SJSA1 (cell line): Measurements from ENCODE around the gene LHB. TPM values are rescaled to one million over a fixed set of nuclear protein-coding genes. Genes with fewer than 3 reads are reported as not detected.
A peak's percentile ranks its signal among the peaks of the same experiment; 100 is the strongest.
"Not testable (repeated sequence)": the region's sequence is repeated elsewhere in the genome, so short reads cannot be mapped to it uniquely, and the experiment has no call there.

Source experiments
- DNase-seq, 2 experiments: peaks; one replicate each; pipeline ENCODE4 v3.0.0-alpha.2; 2015 to 2020; ENCODE audit warnings: low spot score in 2 of 2, low read depth in 1 of 2
- H3K27ac ChIP-seq: fragments of 250-450 bp; sonication (Bioruptor Pico); 2 replicates; pipeline ENCODE4 v1.5.1; 2020; ENCODE audit warnings: mild to moderate bottlenecking, moderate library complexity
- H3K27me3 ChIP-seq: fragments of 250-450 bp; sonication (Bioruptor Pico); replicated peaks from 2 replicates; pipeline ENCODE4 v1.5.1; 2020; ENCODE audit warnings: mild to moderate bottlenecking, moderate library complexity
- H3K36me3 ChIP-seq: fragments of 250-450 bp; sonication (Bioruptor Pico); 2 replicates; pipeline ENCODE4 v1.5.1; 2020; ENCODE audit warnings: mild to moderate bottlenecking
- H3K4me1 ChIP-seq: fragments of 250-450 bp; sonication (Bioruptor Pico); replicated peaks from 2 replicates; pipeline ENCODE4 v1.6.1; 2021; ENCODE audit warnings: mild to moderate bottlenecking
- H3K4me3 ChIP-seq: fragments of 250-450 bp; sonication (Bioruptor Pico); 2 replicates; pipeline ENCODE4 v1.5.1; 2020; ENCODE audit warnings: mild to moderate bottlenecking
- H3K9me3 ChIP-seq: fragments of 250-450 bp; sonication (Bioruptor Pico); replicated peaks from 2 replicates; pipeline ENCODE4 v1.5.1; 2020; ENCODE audit warnings: mild to moderate bottlenecking
- total RNA-seq: library from RNA; depleted of rRNA; stranded (reverse); fragments of >200 nt; shearing (Covaris generic); gene quantifications from 2 replicates; pipeline ENCODE4 v1.2.3, GENCODE V29; 2014

LHB gene
- total RNA-seq, 1 experiment from 2014 or later, result 0.34 TPM

DNA sequence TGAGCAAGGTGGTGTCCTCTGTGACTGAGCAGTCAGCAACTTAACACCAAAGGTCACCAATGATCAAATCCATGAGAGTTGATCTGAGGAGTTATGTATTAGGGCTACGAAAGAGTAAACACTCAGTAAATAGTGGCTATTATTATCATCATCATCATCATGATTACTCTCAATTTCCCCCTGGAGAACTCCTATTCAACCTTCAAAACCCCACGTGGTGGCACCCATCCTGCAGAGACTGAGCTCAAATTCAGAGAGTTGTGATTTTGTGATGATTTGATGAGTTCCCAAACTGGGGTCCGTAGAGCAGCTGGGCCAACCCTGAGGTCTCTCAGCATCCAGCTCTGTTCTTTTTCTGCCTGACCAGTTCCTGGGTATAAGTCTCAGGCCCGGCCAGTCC, 32.9 kb upstream of the LHB start:
- H3K9me3 ChIP-seq, H3K4me1 ChIP-seq, H3K27ac ChIP-seq, DNase-seq, H3K36me3 ChIP-seq, H3K4me3 ChIP-seq, H3K27me3 ChIP-seq: not testable (repeated sequence)

DNA sequence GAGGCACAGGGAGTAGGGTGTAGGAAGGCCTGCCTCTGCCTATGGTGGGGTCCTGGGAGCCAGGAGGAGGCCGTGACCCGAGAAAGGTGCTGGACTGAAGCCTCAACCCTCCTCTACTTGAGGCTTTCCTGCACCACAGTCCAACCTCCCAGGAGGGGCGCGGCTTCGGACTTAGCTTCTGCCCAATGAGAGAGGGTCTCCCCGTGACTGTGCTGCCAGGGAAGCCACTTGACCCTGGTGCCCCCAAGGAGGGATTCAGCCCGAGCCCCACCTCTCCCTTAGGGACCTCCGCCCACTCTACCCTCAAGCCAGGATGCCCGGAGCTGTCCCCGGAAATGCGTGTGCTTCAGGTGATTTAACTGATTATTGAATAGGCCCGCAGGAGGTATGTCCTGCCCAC, 32.1 kb upstream of the LHB start, which contains the start of gene CGB8:
Gene CGB8, minus strand, starts transcription at position 101 of the 400 bp plus-strand sequence. CDS start 372 bp downstream, outside the sequence.
- H3K4me1 ChIP-seq, H3K36me3 ChIP-seq, H3K9me3 ChIP-seq, H3K27me3 ChIP-seq, H3K27ac ChIP-seq, DNase-seq, H3K4me3 ChIP-seq: not testable (repeated sequence)

DNA sequence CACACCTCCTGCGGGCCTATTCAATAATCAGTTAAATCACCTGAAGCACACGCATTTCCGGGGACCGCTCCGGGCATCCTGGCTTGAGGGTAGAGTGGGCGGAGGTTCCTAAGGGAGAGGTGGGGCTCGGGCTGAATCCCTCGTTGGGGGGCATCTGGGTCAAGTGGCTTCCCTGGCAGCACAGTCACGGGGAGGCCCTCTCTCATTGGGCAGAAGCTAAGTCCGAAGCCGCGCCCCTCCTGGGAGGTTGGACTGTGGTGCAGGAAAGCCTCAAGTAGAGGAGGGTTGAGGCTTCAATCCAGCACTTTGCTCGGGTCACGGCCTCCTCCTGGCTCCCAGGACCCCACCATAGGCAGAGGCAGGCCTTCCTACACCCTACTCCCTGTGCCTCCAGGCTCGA, 26.7 kb upstream of the LHB start, which contains the start of gene CGB5:
Gene CGB5, plus strand, starts transcription at position 301 of the 400 bp plus-strand sequence. CDS start 362 bp downstream, outside the sequence.
- H3K4me1 ChIP-seq, result peaks cover 15% of the 10 kb centered on the region
- not testable (repeated sequence) for H3K9me3 ChIP-seq, DNase-seq, H3K36me3 ChIP-seq, H3K4me3 ChIP-seq, H3K27ac ChIP-seq, H3K27me3 ChIP-seq

DNA sequence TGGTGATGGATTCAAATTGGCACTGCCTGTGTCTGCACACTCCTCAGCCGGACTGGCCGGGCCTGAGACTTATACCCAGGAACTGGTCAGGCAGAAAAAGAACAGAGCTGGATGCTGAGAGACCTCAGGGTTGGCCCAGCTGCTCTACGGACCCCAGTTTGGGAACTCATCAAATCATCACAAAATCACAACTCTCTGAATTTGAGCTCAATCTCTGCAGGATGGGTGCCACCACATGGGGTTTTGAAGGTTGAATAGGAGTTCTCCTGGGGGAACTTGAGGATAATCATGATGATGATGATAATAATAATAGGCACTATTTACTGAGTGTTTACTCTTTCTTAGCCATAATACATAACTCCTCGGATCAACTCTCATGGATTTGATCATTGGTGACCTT, 25.8 kb upstream of the LHB start:
- not testable (repeated sequence) for H3K4me3 ChIP-seq, DNase-seq, H3K36me3 ChIP-seq, H3K27ac ChIP-seq, H3K9me3 ChIP-seq, H3K27me3 ChIP-seq
- H3K4me1 ChIP-seq, result peaks cover 20% of the 10 kb centered on the region

DNA sequence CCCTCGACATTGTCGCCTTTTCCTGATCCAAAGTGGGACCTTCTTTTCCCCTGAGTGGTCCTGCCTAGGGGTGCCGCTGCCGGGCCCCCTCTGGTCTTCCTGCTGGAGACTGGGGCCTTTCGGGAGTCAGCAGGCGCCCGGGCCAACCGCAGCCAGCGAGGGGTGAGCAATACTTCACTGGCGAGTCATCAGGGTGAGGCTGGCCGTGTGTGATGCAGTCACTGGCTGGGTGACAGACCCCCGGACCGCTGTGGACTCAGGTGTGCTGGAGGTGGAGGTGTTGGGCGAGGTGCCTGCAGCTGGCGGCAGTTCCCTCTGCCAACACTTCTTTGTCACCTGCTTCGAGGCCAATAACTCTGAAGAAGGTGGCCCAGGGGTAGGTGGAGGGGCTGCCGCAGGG, 25.3 kb upstream of the LHB start:
- H3K4me1 ChIP-seq, result peaks cover 20% of the 10 kb centered on the region
- peak overlapping the region; percentile 48; the same call in 1 of the 2 replicates for H3K27ac ChIP-seq
- H3K9me3 ChIP-seq, result no peaks in the 10 kb centered on the region
- no peaks in the 10 kb centered on the region for H3K27me3 ChIP-seq
- H3K4me3 ChIP-seq, result no peak overlapping the region
- H3K36me3 ChIP-seq, result no peaks in the 10 kb centered on the region
- peak; percentile 46 to 75 for DNase-seq

DNA sequence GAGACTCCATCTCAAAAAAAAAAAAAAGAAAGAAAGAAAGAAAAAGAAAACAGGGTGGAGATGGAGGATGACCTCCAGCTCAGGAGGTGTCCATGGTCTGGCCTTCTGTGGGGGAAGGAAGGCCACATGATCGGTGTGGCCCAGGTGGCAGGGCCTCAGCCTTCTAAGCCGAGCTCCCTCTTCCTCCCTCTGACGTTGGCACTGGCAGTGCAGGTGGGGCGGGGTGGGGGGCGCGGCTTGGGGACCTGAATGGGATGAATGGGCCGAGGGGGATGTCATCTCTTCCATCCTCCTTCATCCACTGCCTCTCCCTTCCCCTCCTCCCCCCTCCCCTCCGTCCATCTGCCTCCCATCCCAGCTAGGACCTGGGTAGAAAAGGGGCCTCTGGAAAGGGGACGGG, 22.8 kb upstream of the LHB start:
- H3K27ac ChIP-seq, H3K4me3 ChIP-seq, DNase-seq, H3K36me3 ChIP-seq, H3K27me3 ChIP-seq, H3K9me3 ChIP-seq: not testable (repeated sequence)
- peaks cover 20% of the 10 kb centered on the region for H3K4me1 ChIP-seq

DNA sequence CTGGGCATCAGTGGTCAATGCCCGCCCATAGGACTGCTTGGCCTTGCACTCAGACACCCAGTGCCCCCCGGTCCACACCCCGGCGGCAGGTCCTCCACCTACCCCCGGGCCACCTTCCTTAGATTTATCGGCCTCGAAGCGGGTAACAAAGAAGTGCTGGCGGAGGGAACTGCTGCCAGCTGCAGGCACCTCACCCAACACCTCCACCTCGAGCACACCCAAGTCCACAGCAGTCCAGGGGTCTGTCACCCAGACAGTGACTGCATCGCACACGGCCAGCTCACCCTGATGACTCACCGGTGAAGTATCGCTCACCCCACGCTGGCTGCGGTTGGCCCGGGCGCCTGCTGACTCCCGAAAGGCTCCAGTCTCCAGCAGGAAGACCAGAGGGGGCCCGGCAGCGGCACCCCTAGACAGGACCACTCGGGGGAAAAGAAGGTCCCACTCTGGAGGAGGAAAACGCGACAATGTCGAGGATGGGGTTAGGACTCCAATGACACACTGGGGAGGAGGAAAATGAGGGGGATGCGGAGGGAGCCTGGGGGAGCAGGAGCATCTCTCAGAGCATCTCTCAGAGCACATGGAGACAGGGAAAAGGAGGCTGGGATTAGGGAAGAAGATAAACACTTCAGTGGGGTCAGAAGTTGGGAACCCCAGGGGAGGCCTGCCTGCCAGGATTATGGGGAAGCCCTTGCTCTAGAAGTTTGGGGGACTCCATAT, 21.8 kb upstream of the LHB start:
- peak; percentile 64 to 92 for DNase-seq
- peak overlapping the region; percentile 65 for H3K27ac ChIP-seq
- H3K36me3 ChIP-seq, result not testable (repeated sequence)

DNA sequence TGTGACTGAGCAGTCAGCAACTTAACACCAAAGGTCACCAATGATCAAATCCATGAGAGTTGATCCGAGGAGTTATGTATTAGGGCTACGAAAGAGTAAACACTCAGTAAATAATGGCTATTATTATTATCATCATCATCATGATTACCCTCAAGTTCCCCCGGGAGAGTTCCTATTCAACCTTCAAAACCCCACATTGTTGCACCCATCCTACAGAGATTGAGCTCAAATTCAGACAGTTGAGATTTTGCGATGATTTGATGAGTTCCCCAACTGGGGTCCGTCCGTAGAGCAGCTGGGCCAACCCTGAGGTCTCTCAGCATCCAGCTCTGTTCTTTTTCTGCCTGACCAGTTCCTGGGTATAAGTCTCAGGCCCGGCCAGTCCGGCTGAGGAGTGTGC, 21.2 kb upstream of the LHB start:
- Histone ChIP-seq H3K27ac (peak overlapping the region; percentile 65; the same call in 1 of the 2 replicates), H3K4me1 (peaks cover 20% of the 10 kb centered on the region)
- H3K36me3 ChIP-seq, H3K4me3 ChIP-seq, H3K9me3 ChIP-seq, H3K27me3 ChIP-seq, DNase-seq: not testable (repeated sequence)

More for the DNA sequence above, 21.8 kb upstream of the LHB start:
- not testable (repeated sequence) for H3K4me3 ChIP-seq, H3K27me3 ChIP-seq, H3K9me3 ChIP-seq
- peaks cover 20% of the 10 kb centered on the region for H3K4me1 ChIP-seq

DNA sequence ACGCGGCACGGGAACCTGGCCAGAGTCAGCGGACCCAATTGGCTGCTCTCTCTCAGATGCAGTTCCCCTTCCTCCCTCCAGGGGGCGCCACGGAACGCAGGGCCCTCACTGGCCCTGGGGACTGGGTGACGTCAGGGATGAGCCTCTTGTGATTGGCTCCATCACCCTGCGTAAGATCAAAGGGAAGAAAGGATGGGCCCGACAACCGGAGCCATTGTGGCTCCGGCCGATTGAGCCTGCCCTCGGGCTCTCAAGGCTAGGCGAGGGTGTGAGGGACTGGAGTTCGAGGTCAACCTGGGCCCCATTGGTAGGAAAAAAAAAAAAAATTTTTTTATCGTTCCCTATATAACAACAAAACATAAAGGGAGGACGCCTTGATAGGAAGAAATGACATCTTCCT, 19.9 kb upstream of the LHB start, which contains the start of gene CGB1:
Gene CGB1, minus strand, starts transcription at position 81 of the 400 bp plus-strand sequence. CDS start 184 bp downstream, outside the sequence.
- H3K4me3 ChIP-seq, H3K27me3 ChIP-seq, H3K27ac ChIP-seq, H3K36me3 ChIP-seq, H3K9me3 ChIP-seq, DNase-seq: not testable (repeated sequence)
- peaks cover 16% of the 10 kb centered on the region for H3K4me1 ChIP-seq

DNA sequence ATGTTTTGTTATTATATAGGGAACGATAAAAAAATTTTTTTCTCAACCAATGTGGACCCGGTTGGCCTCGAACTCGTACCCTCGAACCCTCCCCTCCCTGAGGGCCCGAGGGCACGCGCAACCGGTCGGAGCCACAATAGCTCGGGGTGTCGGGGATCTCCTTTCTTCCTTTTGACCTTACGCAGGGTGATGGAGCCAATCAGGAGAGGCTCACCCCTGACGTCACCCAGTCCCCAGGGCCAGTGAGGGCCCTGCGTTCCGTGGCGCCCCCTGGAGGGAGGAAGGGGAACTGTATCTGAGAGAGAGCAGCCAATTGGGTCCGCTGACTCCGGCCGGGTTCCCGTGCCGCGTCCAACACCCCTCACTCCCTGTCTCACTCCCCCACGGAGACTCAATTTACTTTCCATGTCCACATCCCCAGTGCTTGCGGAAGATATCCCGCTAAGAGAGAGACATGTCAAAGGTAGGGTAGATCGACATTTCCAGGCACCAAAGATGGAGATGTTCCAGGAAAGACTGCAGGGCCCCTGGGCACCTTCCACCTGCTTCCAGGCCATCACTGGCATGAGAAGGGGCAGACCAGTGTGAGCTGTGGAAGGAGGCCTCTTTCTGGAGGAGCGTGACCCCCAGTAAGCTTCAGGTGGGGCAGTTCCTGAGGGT, 14.9 kb upstream of the LHB start, which contains the start of gene CGB2:
Gene CGB2, plus strand, starts transcription at position 249 of the 660 bp plus-strand sequence. Its CDS starts 206 bp downstream, at position 455.
- not testable (repeated sequence) for H3K36me3 ChIP-seq, H3K27me3 ChIP-seq, H3K9me3 ChIP-seq

DNA sequence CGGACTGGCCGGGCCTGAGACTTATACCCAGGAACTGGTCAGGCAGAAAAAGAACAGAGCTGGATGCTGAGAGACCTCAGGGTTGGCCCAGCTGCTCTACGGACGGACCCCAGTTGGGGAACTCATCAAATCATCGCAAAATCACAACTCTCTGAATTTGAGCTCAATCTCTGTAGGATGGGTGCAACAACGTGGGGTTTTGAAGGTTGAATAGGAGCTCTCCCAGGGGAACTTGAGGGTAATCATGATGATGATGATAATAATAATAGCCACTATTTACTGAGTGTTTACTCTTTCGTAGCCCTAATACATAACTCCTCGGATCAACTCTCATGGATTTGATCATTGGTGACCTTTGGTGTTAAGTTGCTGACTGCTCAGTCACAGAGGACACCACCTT, 13.4 kb upstream of the LHB start:
- H3K27me3 ChIP-seq, H3K4me3 ChIP-seq, H3K36me3 ChIP-seq, DNase-seq, H3K27ac ChIP-seq, H3K9me3 ChIP-seq, H3K4me1 ChIP-seq: not testable (repeated sequence)

More for the DNA sequence above, 14.9 kb upstream of the LHB start, which contains the start of gene CGB2:
- not testable (repeated sequence) for DNase-seq, H3K27ac ChIP-seq, H3K4me1 ChIP-seq, H3K4me3 ChIP-seq

DNA sequence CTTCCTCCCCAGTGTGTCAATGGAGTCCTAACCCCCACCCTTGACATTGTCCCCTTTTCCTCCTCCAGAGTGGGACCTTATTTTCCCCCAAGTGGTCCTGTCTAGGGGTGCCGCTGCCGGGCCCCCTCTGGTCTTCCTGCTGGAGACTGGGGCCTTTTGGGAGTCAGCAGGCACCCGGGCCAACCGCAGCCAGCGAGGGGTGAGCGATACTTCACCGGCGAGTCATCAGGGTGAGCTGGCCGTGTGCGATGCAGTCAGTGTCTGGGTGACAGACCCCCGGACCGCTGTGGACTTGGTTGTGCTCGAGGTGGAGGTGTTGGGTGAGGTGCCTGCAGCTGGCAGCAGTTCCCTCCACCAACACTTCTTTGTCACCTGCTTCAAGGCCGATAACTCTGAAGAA, 12.9 kb upstream of the LHB start:
- H3K9me3 ChIP-seq, H3K27ac ChIP-seq: not testable (repeated sequence)

DNA sequence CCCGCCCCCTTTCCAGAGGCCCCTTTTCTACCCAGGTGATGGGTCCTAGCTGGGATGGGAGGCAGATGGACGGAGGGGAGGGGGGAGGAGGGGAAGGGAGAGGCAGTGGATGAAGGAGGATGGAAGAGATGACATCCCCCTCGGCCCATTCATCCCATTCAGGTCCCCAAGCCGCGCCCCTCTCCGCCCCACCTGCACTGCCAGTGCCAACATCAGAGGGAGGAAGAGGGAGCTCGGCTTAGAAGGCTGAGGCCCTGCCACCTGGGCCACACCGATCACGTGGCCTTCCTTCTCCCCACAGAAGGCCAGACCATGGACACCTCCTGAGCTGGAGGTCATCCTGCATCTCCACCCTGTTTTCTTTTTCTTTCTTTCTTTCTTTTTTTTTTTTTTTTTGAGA, 11.8 kb upstream of the LHB start:
- not testable (repeated sequence) for DNase-seq, H3K27me3 ChIP-seq, H3K36me3 ChIP-seq, H3K9me3 ChIP-seq, H3K4me1 ChIP-seq, H3K27ac ChIP-seq, H3K4me3 ChIP-seq

More for the DNA sequence above, 12.9 kb upstream of the LHB start:
- H3K4me1 ChIP-seq, H3K36me3 ChIP-seq, H3K27me3 ChIP-seq, DNase-seq, H3K4me3 ChIP-seq: not testable (repeated sequence)

DNA sequence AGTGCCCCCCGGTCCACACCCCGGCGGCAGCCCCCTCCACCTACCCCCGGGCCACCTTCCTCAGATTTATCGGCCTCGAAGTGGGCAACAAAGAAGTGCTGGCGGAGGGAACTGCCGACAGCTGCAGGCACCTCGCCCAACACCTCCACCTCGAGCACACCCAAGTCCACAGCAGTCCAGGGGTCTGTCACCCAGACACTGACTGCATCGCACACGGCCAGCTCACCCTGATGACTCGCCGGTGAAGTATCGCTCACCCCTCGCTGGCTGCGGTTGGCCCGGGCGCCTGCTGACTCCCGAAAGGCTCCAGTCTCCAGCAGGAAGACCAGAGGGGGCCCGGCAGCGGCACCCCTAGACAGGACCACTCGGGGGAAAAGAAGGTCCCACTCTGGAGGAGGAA, 8.7 kb upstream of the LHB start:
- not testable (repeated sequence) for H3K36me3 ChIP-seq, H3K9me3 ChIP-seq, H3K4me3 ChIP-seq, H3K27me3 ChIP-seq, H3K4me1 ChIP-seq, DNase-seq, H3K27ac ChIP-seq
